DMS114 treated with DMSO at 0.1 percent for 48 hours (cell line): ENCODE results near the gene CUBN.

ENCODE experiments used
- DNase-seq: peaks from one replicate; lab custom pipeline; 2025; ENCODE audit not compliant: unreplicated experiment; lab: John Stamatoyannopoulos, UW

Gene CUBN

GRCh38 chr10:16803464-16803863, 326.1 kb downstream of the CUBN start:
- DNase-seq: no peak

- no peak for DNase-seq
Measured at GRCh38 chr10:16799621-16800020, 330.0 kb downstream of the CUBN start.

- DNase-seq: no peak
Measured at GRCh38 chr10:16798571-16798970, 331.0 kb downstream of the CUBN start.

- no peak for DNase-seq
Measured at GRCh38 chr10:16795410-16796073, 334.1 kb downstream of the CUBN start.

DNA sequence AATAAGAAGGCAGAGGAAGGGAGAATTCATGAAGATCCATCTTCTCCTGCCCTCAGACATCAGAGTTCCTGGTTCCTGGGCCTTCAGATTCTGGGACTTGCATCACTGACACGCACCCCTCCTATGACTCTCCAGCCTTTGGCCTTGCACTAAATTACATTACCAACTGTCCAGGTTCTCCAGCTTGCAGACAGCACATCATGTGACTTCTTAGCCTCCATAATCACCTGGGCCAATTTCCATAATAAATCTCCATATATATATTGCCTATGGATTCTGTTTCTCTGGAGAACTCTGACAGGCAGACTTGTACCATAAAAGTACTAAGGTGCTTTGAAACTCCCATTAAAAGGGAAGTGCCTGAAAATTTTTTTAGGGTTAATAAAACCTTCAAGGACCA, 335.6 kb downstream of the CUBN start:
- no peak for DNase-seq

DNA sequence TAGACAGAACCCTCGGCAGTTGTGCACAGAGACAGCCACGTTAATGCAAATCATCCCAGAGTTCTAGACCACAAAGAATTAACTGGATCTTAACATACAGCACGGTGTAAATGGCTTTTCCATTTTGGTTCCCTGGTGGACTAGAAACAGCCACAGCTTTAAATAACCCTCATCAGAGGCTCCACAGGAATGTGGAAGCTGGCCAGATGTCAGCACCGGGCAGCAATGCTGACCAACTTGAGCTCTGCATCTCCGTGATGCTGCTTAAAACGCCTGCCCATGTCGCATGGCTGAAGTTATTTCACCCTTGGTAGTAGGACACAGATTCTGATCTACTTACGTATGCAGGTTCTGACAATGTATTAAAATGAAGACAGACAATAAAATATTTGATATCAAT, 336.9 kb downstream of the CUBN start:
- no peak for DNase-seq

DNA sequence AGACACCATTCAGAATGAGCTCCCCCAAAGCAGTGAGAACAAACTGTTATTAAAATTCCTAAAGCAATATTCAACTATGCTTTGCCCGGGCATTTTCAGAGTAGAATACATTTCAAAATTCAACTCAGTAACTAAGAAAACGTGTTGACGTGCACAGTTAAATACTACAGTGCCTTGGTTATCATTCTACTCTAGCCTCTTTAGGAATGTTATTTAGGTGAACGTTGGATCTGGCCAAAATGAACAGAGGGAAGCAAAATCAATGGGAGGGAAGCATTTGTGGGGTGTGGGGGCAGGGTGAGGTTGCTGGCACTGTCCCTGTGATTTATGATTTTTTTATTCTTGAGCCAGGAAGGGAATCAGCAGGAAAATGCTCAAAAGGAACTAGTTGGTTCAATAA, 339.8 kb downstream of the CUBN start:
- no peak for DNase-seq

- no peak for DNase-seq
Measured at GRCh38 chr10:16789261-16789660, 340.4 kb downstream of the CUBN start.

- DNase-seq: no peak
Measured at GRCh38 chr10:16788778-16789177, 340.8 kb downstream of the CUBN start.

- no peak for DNase-seq
Measured at GRCh38 chr10:16788125-16788524, 341.5 kb downstream of the CUBN start.

DNA sequence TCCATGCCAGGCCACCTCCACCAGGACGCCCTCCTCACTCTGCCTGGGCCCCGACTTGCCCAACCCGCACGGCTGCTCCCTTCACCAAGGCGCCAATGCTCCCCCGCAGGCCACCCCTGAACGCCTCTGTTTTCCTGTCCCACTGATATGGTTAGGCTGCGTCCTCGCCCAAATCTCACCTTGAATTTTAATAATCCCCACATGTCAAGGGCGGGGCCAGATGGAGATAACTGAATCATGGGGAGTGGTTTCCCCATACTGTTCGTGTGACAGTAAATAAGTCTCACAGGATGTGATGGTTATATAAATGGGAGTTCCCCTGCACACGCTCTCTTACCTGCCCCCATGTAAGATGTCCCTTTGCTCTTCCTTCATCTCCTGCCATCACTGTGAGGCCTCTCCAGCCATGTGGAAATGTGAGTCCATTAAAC, 342.2 kb downstream of the CUBN start:
- DNase-seq: no peak

GRCh38 chr10:16780338-16780880, 349.2 kb downstream of the CUBN start:
- DNase-seq: no peak

DNA sequence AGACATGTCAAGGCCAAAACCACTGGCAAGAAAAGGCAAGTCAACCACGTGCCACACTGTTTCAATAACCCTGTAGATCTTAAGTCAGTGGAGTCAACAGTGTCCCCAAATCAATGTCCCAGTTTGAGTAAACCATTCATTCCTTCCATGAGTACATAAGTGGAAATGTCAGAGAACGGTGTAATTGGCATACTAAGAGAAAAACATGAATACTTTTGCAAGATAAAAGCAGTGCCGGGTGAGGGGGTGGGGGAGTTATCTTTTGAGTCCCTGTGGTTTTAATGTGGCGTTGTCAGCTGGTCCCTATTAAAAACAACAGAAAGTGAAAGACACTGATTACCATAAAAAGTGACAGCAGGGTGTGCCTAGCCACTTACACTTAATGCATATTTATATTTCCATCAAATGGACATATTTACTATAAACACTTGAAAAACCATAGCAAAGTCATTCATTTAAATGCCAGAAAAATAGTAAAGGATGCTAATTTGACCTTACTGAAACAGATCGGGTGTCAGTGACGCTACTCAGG, 350.2 kb downstream of the CUBN start:
- DNase-seq: no peak

DNA sequence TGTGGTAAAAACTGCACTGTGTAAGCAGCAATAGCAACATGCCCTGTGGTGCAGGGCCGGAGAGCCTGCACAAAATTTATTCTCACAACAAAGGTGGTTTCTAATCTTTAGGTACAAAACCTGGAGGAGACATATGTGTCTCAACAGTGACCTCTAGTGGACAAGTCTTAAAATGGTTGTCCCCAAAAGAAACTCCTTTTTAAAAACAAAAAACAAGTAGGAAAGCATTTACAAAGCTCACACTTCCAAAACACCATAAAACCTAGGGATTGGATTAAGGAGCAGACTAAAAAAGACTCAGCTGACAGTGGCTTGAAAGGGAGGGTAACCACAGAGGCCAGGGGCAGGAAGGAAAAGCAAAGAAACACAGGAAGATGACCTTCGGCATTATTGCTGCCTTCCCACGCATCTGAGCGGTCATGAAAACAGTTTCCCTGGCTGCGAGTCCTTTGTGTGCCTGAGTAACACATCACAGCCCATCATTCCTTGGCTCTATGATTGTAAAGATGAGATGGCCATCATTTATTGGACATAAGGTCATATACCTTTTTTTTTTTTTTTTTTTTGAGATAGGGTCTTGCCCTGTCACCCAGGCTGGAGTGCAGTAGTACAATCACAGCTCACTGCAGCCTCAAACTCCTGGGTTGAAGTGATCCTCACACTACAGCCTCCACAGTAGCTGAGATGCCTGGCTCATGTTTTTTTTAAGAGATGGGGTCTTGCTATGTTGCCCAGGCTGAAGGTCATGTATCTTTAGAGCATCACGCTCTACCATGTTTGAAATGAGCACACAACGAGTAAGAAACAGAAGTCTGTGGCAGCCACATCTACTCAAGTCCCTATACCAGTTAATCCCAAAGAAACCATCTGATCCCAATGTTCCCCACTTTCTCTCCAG, 351.9 kb downstream of the CUBN start:
- DNase-seq: peak; percentile 21

DNA sequence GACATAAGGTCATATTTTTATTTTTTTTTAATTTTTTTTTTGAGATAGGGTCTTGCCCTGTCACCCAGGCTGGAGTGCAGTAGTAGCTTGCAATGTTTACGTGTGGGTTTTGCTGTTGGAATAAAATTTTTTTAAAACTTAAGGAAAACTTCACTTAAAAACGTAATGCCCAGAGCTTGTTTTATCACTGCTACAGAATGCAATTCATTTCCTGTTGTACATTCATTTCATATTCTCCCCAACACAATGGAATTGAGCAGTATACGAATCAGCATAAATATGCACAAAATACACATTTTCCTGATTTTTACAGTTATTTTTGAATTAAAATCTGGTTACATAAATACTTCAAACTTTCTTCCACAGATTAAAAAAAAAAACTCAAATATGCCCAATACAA, 352.7 kb downstream of the CUBN start:
- DNase-seq: no peak
